Measurements from ENCODE around the gene TUSC1.

DNA sequence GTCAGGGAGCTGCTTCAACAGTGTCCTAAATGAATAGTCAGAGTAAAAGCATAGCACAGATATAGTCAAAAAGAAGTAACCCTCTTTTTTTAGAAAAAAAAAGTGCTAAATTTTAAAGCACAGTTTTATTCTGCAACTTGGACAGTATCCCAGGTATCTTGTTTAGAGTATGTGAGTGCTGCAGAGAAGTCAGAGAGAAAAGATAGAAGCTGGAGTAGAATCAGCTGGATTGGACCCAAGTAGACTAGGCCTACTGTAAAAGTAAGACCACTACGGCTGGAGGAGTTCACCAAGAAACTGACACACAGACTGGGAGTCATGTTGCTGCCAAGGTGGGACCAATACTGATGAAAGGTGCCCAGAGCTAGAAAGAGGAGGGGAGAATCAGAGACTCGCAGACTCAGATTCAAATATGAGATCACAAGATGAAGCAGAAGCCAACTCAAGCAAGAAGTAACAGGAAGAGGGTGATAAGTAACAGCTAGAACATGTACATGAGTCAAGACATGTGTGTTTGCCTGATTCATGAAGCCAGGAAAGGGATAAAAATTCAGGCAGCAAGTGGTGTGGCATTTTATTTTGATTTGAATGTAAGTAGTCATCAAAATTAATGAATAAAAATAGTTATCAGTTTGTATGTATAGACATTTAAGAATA is 25.6 kb upstream of the TUSC1 start:
- TF ChIP-seq CTCF (IDR thresholded peaks at IDR 0.05; ENCODE audit: extremely low read depth in 1 of 2, insufficient read depth in 1 of 2, low read depth in 1 of 2, low read length in 2 of 2), result no peak
- TF ChIP-seq FOS (IDR thresholded peaks at IDR 0.05; ENCODE audit: borderline replicate concordance, insufficient read depth, low read length), result no peak
- no peak for TF ChIP-seq JUN (IDR thresholded peaks at IDR 0.05; ENCODE audit: borderline replicate concordance, insufficient read depth, insufficient read length, low read depth)
- no peak for TF ChIP-seq EZH2 (IDR thresholded peaks at IDR 0.05; ENCODE audit: borderline replicate concordance, low read depth, low read length, severe bottlenecking)
- no peak for TF ChIP-seq GATA2 (IDR thresholded peaks at IDR 0.05; ENCODE audit: insufficient read depth, insufficient read length, low read depth, low read length)
- no peak for TF ChIP-seq POLR2A (IDR thresholded peaks at IDR 0.05; ENCODE audit: low read depth, low read length)

All from endothelial cell of umbilical vein (primary cell).